Mammary epithelial cell (primary cell): Measurements from ENCODE around the gene GPM6B.

Experiments
- CTCF ChIP-seq, 2 donors: IDR thresholded peaks in 1 of 2; conservative IDR thresholded peaks in 1 of 2; 2 replicates each; pipeline ENCODE4 v1.5.1; 2011 to 2012; ENCODE audit warnings: inconsistent platforms in 2 of 2, low read length in 2 of 2, mild to moderate bottlenecking in 2 of 2, control low read depth in 1 of 2, low read depth in 1 of 2; ENCODE audit not compliant: insufficient read depth in 1 of 2; ENCODE audit errors: extremely low read depth in 1 of 2
- EZH2 ChIP-seq: IDR thresholded peaks from 2 replicates; pipeline ENCODE4 v1.6.1; 2012; ENCODE audit warnings: low read length, inconsistent platforms, borderline replicate concordance

DNA sequence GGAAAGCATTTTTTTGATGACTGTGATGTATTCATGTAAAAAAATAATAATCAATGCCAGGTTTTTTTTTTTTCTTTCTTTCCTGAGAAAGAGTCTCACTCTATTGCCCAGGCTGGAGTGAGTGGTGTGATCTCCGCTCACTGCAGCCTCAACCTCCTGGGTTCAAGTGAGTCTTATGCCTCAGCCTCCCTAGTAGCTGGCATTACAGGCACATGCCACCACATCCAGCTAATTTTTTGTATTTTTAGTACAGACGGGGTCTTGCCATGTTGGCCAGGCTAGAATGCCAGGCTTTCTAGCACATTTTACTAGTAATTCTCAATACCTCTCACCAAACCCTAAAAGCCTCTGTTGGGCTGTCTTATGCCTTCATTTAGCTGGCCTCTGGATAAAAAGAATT is 25.7 kb downstream of the GPM6B start:
- TF ChIP-seq CTCF (conservative IDR thresholded peaks at IDR 0.05 in 1 of 2, IDR thresholded peaks at IDR 0.05 in 1 of 2; ENCODE audit: extremely low read depth in 1 of 2, insufficient read depth in 1 of 2, low read depth in 1 of 2, low read length in 2 of 2) (no peak), EZH2 (no peak)
